GM18526 (cell line): Measurements from ENCODE around the gene TRMT5.

Experiments used
- POLR2A ChIP-seq: IDR thresholded peaks from 3 replicates; pipeline ENCODE4 v1.6.1; 2011; ENCODE audit not compliant: insufficient read length; ENCODE audit errors: extremely low read depth

TRMT5 gene

GRCh38 chr14:60980811-60981632 lies at the start of gene TRMT5, which contains the start of gene SLC38A6:
Gene TRMT5, minus strand, starts transcription at chr14:60981079. Its CDS starts 106 bp downstream, at chr14:60980973.
Gene SLC38A6, plus strand, starts transcription at chr14:60981245. Its CDS starts 33 bp downstream, at chr14:60981278.
- TF ChIP-seq POLR2A: peak; percentile 79

GRCh38 chr14:61026526-61026925 lies 45.6 kb upstream of the TRMT5 start:
- no peak for TF ChIP-seq POLR2A

DNA sequence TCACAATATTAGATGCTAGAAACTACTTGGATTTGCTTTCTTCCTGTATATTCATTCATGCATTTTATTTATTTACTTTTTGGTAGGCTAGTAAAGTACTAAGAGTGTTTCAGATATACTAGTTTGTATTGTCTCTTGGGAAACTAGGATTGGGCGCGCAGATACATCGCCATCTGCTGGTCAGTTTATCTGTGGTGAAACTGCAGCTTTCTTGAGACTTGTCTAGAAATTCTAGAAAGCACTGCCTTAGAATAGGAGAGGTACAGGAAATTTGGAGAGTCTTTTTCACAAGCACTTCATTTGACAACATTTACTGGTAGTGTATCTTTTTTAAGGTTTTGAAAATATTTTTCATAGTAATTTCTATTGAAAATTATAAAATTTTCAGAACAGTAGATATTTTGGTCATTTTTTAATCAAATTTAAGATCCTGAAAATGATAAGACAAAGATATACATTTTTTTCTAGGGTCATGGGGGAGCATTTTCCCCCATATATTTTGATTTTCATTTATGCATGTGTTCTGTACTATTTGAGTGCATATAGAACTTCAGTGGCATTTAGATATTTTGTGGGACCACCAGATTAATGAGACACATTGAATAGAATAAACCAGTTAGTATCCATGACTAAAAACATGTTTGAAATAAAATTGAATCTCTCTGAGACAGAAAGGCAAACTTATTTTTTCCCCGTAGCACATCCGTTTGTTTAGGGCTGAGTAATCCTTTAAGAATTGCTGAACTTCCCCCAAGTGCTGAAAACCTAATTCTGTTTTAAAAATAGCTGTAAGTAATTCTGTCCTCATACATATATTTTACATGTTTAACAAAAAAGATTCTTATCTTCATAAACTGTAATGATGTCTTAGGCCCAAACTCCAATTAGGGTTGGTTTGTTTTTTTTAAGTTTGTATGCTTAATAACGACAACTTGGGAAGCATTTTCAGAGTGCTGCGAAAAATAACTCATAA lies 44.7 kb upstream of the TRMT5 start:
- TF ChIP-seq POLR2A: no peak

DNA sequence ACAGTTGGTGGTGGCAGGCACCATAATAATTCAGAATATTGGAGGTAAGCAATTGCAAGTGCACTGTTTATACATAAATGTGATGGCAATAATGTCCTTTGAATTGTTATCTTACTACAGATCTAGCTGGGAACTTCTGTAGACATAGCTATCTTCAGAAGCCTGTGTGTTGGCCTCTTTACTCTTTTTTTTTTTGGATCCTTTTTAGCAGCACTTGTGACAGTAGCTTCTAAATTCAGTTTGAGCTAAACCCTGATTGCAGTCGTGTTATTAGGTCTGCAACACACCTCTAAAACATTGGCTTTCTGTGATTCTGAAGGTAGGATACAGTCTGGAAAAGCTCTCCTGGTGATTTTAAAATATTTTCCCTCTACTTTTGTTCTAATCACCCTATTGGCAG lies 38.7 kb upstream of the TRMT5 start:
- no peak for TF ChIP-seq POLR2A

DNA sequence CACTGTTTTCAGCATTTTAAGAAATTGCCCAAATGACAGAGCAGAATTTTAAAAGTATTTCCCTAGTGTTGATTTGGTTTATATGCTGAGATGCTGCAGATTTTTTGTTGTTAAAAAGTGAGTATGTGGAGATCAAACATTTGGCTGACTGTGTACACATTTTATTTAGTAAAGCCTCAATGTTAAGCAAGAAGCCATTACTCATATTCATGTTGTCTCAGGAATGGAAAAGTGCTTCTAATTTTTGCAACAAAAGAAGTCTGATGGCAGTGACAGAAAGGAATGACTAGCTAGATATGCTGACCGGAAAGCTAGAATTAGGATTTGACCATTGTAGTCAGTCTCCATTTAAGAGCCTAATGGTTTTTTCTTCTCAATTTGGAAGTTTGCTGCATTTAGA lies 22.7 kb upstream of the TRMT5 start:
- no peak for TF ChIP-seq POLR2A

DNA sequence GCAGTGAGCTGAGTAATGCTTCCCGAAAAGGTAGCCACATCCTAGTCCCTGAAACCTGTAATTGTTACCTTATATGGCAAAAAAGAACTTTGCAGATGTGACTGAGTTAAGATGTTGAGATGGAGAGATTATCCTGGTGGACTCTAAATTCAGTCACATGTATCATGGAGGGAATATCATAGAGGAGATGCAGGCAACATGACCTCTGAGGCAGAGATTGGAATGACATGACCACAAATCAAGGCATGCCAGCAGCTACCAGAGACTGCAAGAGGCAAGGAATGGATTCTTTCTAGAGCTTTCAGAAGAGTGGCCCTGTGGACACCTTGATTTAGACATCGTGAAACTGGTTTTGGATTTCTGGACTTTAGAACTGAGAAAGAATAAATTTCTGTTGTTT lies 18.7 kb upstream of the TRMT5 start:
- no peak for TF ChIP-seq POLR2A

- no peak for TF ChIP-seq POLR2A
These were observed 17.7 kb upstream of the TRMT5 start for GRCh38 chr14:60998617-60999016.

- TF ChIP-seq POLR2A: no peak
These were observed 8.7 kb upstream of the TRMT5 start for GRCh38 chr14:60989599-60989998.

DNA sequence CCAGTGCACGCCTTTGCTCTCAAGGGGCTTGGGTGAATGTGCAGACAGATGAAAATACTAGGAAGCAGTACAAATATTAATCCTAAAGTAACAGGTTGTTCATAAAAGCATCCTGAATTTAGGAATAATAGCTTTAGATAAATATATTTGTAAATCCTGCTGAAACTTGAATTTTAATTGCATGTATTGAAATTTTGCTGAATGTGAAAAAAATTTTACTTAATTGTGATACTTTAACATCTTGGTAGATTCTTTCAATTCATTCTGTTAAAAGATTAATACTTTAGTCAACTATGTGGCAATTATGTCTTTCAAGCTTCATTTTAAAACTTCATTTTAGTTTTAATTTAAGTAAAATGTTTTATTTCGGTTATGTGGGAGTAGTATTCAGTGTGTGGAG lies 5.6 kb upstream of the TRMT5 start:
- no peak for TF ChIP-seq POLR2A

DNA sequence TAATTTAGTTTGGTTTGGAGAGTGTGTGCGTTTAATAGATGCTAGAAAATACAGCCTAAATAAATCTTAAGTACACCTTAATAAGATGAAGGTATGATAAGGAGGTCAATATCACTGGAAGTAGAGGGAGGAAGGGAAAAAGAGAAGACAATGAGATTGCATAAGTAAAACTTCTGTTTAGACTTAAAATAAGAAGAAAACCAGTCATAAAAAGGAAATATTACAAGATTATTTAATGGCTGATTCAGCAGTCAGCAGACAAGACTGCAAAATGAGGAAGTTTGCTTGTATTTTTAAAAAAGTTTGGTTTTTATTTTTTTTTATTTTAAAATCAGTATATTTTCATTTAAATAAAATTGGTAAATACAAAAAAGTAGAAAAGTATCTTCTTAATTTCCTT lies 3.3 kb upstream of the TRMT5 start:
- TF ChIP-seq POLR2A: no peak

DNA sequence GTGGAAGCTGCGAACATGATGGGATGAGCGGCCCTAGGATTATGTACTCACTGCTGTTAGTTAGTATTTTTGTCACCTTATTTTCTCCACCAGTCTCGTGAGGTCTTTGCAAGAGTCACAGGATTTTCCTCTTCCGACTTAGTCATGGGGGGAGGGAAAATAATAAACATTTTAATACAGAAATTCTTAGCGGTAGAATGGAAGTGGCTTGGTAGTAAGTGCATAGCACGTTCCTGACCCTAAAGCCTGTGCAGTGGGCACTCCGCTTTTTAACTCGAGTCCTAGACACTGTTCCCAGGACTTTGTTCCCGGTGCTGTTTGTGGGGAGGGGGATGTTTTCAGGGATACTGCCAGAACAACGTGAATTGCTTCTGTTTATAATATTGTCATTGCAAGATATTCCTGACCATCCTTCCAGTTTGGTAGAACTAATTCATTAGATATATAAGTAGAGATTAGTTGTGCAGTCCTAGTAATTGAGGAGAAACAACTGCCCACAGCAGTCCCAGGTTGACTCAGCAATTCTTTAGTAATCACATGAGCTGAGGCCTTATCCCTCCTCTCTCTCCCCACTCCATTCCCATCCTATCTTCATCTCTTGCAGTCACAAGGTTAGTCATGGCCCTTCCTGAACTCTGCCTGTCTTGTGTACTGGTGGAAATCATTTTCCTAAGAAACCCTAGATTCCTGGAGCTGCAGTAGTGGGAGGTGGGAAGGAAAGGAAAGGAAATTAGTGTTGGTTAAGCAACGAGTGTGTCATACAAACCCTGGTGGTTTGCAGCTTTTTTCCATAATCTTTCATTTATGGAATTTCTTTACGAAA lies 965 bp upstream of the TRMT5 start:
- TF ChIP-seq POLR2A: no peak

GRCh38 chr14:60977847-60978246 lies 3.0 kb downstream of the TRMT5 start:
- TF ChIP-seq POLR2A: no peak

DNA sequence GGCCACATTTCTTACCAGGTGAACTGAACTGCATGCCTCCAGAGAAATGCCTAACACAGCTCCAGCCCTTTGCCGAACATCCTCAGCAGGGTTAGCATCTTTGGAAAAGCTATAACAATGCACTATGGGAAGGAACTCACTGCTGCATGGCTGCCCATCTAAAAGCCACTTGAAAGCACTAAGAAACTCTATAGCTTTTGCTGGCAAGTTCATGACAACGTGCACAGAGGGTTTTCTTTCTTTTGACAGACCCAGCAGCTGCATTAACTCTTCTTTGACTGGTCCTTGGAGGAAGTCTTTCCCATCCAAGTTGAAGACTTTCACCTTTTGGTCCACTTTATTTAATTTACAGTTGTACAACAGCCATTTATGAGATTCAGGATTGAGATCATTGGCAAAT lies 5.3 kb downstream of the TRMT5 start:
- no peak for TF ChIP-seq POLR2A

DNA sequence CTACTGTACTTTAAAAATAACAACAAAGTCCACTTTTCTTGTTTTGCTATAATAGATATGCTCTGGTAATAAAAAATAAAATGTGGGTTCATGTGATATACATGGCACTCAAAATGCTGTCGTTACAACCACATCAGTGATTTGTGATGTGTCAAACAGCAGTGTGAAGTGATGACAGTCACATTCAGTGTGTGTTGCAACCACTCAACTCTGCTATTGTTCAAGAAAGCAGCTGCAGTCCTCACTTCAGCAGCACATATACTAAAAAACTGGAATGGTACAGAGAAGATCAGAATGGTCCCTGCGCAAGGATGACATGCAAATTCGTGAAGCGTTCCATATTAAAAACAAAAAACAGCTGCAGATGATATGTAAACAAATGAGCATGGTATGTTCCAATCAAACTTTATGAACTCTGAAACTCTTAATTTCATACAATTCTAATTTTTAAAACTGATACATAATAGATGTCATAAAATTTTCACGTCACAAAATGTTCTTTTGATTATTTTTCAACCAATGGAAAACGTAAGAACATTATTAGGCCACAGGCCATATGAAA lies 6.7 kb downstream of the TRMT5 start:
- no peak for TF ChIP-seq POLR2A

- no peak for TF ChIP-seq POLR2A
These were observed 7.8 kb downstream of the TRMT5 start for GRCh38 chr14:60973070-60973469.

DNA sequence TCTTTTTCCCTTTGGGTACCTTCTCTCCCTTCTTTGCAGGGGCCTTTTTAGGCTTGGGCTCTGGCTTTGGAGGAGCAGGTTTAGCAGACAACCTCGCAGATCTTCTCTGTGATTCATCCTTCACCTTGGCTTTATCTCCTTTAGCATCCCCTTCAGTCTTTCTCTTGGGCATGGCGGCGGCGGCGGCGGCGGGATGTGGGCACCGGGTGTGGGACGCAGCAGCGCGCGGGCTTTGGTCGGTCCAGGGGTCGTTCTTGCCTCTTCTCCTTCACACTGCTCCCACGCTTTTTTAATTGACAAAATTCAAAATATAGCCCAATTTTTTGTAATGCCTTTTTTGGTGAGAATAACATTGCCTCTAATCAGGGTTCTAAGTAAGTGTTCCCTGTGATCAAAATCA lies 8.6 kb downstream of the TRMT5 start:
- TF ChIP-seq POLR2A: no peak
